Breast epithelium (tissue), 4 donors: Measurements from ENCODE around the gene AASDH. TPM values are rescaled to one million over a fixed set of nuclear protein-coding genes. Genes with fewer than 3 reads are reported as not detected.
"Not testable (repeated sequence)": the region's sequence is repeated elsewhere in the genome, so short reads cannot be mapped to it uniquely, and the experiment has no call there.

Experiments used
- DNase-seq, 2 donors: peaks; one replicate each; pipeline ENCODE4 v3.0.0-alpha.2; 2019; ENCODE audit warnings: low spot score in 2 of 2
- H3K27ac ChIP-seq, 2 donors: fragments of 200-600 bp; sonication (generic) in 1 of 2; one replicate each; pipeline ENCODE4 v1.5.1; 2016 to 2019; ENCODE audit warnings: mild to moderate bottlenecking in 1 of 2
- H3K27me3 ChIP-seq, 2 donors: fragments of 200-600 bp; sonication (generic) in 1 of 2; one replicate each; pipeline versions ENCODE4 v1.5.1 to v1.6.0; 2017 to 2019; ENCODE audit warnings: control low read depth in 1 of 2, mild to moderate bottlenecking in 1 of 2
- H3K36me3 ChIP-seq: fragments of 200-600 bp; one replicate; pipeline ENCODE4 v1.5.1; 2019
- H3K4me1 ChIP-seq, 2 donors: fragments of 200-600 bp; sonication (generic); one replicate each; pipeline ENCODE4 v1.5.1; 2016 to 2019; ENCODE audit warnings: control low read depth in 1 of 2
- H3K4me3 ChIP-seq, 3 donors: fragments of 200-600 bp; sonication (generic); 1 replicate in 2 of 3; 2 replicates in 1 of 3; pipeline ENCODE4 v1.5.1; 2016 to 2019; ENCODE audit warnings: mild to moderate bottlenecking in 3 of 3, moderate library complexity in 2 of 3
- H3K9me3 ChIP-seq, 2 donors: fragments of 200-600 bp; sonication (generic) in 1 of 2; one replicate each; pipeline ENCODE4 v1.5.1; 2016 to 2019; ENCODE audit warnings: control low read depth in 1 of 2
- CTCF ChIP-seq, 3 donors: fragments of 450-650 bp; IDR thresholded peaks; one replicate each; pipeline ENCODE4 v1.5.1; 2016 to 2017; ENCODE audit warnings: antibody characterized with exemption in 3 of 3, mild to moderate bottlenecking in 3 of 3, moderate library complexity in 3 of 3
- POLR2A ChIP-seq: fragments of 450-650 bp; IDR thresholded peaks from one replicate; pipeline ENCODE4 v1.6.1; 2016; ENCODE audit warnings: antibody characterized with exemption, mild to moderate bottlenecking, moderate library complexity
- POLR2AphosphoS5 ChIP-seq, 3 donors: sonication (generic); formaldehyde crosslinking; IDR thresholded peaks; one replicate each; pipeline ENCODE4 v1.6.1; 2017; ENCODE audit warnings: antibody characterized with exemption in 3 of 3
- intact Hi-C: fragments of 100-400 bp; cut with DNase I; formaldehyde crosslinking; loops from one replicate; pipeline ENCODE4 v1.15.1; 2023; ENCODE audit warnings: low total_unique reads
- total RNA-seq, 3 donors: library from RNA; depleted of rRNA; stranded (reverse); fragments of >200 nt; gene quantifications; one replicate each; pipeline ENCODE4 v1.1.0, GENCODE V29; 2016

AASDH gene
- total RNA-seq, 3 donors from 2014 or later, result 10.4 to 18.3 (median 13.1) TPM

GRCh38 chr4:56375458-56375857 lies 11.8 kb downstream of the AASDH start:
- Histone ChIP-seq H3K9me3 (no peaks in the 10 kb centered on the region), H3K4me1 (no peaks in the 10 kb centered on the region), H3K27ac (no peak overlapping the region), H3K4me3 (no peak overlapping the region), H3K27me3 (no peaks in the 10 kb centered on the region), H3K36me3 (no peaks in the 10 kb centered on the region)
- intact Hi-C loops, result no loop called here
- TF ChIP-seq POLR2A, result no peak
- no peak for TF ChIP-seq CTCF (IDR thresholded peaks at IDR 0.05)
- no peak for DNase-seq

DNA sequence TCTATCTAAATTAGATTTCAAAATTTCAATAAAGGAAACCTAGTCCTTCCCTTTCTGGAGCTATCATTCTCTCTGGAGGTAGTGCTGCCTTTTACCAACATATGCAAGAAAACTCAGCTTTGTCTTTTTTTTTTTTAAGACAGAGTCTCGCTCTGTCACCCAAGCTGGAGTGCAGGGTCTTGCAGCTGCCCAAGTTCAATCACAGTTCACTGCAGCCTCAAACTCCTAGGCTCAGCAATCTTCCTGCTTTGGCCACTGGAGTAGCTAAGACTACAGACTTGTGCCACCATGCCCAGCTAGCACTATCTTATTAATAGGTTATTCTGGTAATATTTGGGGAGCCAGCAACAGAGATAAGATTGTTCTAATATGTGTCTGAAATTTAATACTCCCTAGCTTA lies 12.3 kb downstream of the AASDH start:
- Histone ChIP-seq H3K9me3 (no peaks in the 10 kb centered on the region), H3K4me3 (no peak overlapping the region), H3K27ac (no peak overlapping the region), H3K36me3 (no peaks in the 10 kb centered on the region), H3K4me1 (no peaks in the 10 kb centered on the region), H3K27me3 (no peaks in the 10 kb centered on the region)
- TF ChIP-seq CTCF (IDR thresholded peaks at IDR 0.05) (no peak), POLR2AphosphoS5 (IDR thresholded peaks at IDR 0.05) (no peak), POLR2A (no peak)
- intact Hi-C loops, result no loop called here
- DNase-seq, result no peak

GRCh38 chr4:56372774-56373173 lies 14.5 kb downstream of the AASDH start:
- Histone ChIP-seq H3K9me3 (no peaks in the 10 kb centered on the region), H3K4me3 (no peak overlapping the region), H3K27me3 (no peaks in the 10 kb centered on the region), H3K27ac (no peak overlapping the region), H3K4me1 (no peaks in the 10 kb centered on the region), H3K36me3 (no peaks in the 10 kb centered on the region)
- no peak for DNase-seq
- TF ChIP-seq POLR2A (no peak), CTCF (IDR thresholded peaks at IDR 0.05) (no peak)
- intact Hi-C loops, result no loop called here

DNA sequence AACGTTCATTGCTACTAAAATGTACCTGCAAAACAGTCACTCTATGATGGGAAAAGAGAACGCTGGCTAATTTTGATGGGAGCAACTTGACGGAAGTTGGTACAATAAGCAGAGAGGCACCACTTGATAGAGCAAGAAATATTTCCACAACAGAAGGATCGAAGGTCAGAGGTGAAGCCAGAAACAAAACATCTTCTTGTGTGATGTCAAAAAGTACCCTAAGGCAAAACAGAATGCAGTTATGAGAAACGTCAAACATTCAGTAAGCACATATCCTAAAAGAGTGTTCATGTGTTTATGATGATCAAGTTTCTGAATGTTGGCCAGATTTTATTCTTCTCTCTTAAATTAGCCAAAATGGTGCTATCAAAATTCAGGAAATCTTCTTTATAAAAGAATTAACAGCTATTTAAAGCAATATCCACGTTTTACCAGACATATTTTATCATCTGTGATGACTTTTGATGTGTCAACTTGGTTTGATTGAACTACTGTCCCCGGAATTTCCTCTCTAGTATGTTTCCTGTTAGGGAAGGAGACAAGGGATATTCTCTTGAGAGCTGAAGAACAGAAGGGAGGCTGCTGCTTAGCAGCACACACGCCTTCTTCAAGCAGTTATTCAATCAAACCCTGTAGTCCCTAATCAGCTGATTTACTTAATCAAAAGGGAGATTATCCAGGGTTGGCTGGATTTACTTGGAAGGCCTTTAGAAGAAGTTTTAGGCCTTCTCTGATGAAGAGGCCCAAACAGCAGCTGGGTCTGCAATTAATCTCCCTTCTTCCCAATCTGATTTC lies 15.7 kb downstream of the AASDH start:
- DNase-seq, result no peak
- Histone ChIP-seq H3K36me3 (no peaks in the 10 kb centered on the region), H3K27me3 (no peaks in the 10 kb centered on the region), H3K4me1 (no peaks in the 10 kb centered on the region), H3K27ac (no peak overlapping the region), H3K9me3 (no peaks in the 10 kb centered on the region), H3K4me3 (no peak overlapping the region)
- TF ChIP-seq CTCF (IDR thresholded peaks at IDR 0.05) (no peak), POLR2AphosphoS5 (IDR thresholded peaks at IDR 0.05) (no peak), POLR2A (no peak)
- intact Hi-C loops, result no loop called here

GRCh38 chr4:56370377-56370776 lies 16.9 kb downstream of the AASDH start:
- intact Hi-C loops, result no loop called here
- Histone ChIP-seq H3K27me3 (no peaks in the 10 kb centered on the region), H3K4me3 (no peak overlapping the region), H3K4me1 (no peaks in the 10 kb centered on the region), H3K27ac (no peak overlapping the region), H3K36me3 (no peaks in the 10 kb centered on the region), H3K9me3 (no peaks in the 10 kb centered on the region)
- no peak for DNase-seq
- TF ChIP-seq POLR2AphosphoS5 (IDR thresholded peaks at IDR 0.05) (no peak), POLR2A (no peak), CTCF (IDR thresholded peaks at IDR 0.05) (no peak)

DNA sequence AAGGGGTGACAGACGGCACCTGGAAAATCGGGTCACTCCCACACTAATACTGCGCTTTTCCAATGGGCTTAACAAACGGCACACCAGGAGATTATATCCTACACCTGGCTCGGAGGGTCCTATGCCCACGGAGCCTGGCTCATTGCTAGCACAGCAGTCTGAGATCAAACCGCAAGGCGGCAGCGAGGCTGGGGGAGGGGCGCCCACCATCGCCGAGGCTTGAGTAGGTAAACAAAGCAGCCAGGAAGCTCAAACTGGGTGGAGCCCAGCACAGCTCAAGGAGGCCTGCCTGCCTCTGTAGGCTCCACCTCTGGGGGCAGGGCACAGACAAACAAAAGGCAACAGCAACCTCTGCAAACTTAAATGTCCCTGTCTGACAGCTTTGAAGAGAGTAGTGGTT lies 24.3 kb downstream of the AASDH start:
- H3K4me1 ChIP-seq, H3K27ac ChIP-seq, H3K27me3 ChIP-seq, H3K4me3 ChIP-seq, H3K9me3 ChIP-seq, DNase-seq, intact Hi-C loops, H3K36me3 ChIP-seq: not testable (repeated sequence)
